DMS 273 (cell line): ENCODE measurements around the gene BMP2.

ENCODE experiments used
- DNase-seq: peaks from one replicate; lab custom pipeline; 2025; ENCODE audit not compliant: unreplicated experiment; lab: John Stamatoyannopoulos, UW

Gene BMP2

DNA sequence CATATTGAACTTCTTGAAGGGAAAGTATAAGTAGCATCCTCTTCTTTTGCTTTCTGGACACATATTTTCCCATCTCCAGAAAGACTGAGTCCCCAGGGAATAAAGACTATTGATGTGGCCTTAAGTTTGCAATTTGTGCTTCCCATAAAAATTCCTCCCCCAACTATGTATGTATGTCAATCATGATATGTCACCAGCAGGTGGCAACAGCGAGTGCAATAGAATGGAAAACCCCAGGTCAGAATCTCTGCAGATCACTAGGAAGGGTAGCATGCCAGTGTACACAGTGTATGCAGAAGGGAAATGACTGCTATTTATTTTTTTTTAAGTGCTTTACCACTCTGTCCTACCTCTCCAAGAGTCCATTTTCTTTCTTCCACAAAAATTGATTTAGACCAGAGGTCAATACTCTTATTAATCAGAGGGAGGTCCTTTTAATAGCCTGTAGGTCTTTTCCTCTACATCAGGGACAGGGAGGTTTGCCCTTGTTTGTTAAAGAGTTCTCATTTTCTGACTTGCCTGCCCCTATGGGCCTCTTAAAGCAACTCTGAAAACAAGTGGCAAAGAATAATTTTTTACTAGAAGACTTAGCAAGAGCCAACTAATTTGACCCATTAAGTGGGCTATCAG lies 61.4 kb downstream of the BMP2 start:
- peak; percentile 77 for DNase-seq

DNA sequence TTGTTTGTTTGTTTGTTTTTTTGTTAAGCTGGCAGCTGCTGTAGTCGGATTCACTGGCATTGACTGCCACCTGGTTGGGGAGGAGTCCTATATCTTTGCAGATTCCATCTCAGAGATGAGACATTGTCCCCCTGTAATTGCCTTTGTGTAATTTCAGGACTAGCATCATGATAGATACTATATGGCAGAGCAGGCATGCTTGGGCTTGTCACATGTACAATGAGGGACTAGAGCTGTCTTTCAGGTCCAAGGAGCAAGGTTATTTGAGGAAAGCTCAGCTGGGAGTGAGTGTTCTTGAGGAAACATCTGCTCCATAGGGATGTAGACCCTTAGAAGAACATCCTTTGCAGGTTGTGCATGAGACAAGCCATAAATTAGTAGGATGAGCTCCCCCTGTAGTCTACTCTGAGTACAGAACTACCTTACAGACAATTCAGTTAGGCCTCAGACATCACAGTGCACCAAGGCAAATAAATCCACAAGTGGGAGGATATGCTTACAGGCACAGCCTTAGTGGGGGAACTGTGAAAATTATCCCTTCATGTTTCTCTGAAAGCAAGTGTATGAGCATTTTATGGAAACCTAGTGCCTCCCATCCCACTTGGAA lies 62.1 kb downstream of the BMP2 start:
- peak; percentile 2 for DNase-seq
